Sigmoid colon (tissue), 7 donors: ENCODE measurements around the gene RAB3C. TPM values are rescaled to one million over a fixed set of nuclear protein-coding genes. Genes with fewer than 3 reads are reported as not detected.

ENCODE experiments used
- DNase-seq: peaks from one replicate; pipeline ENCODE4 v3.0.0-alpha.2; 2019
- H3K27ac ChIP-seq, 4 donors: fragments of 200-600 bp; sonication (generic); one replicate each; pipeline ENCODE4 v1.5.1; 2016 to 2019; ENCODE audit warnings: mild to moderate bottlenecking in 1 of 4
- H3K27me3 ChIP-seq, 3 donors: fragments of 200-600 bp; sonication (generic); one replicate each; pipeline ENCODE4 v1.5.1; 2019; ENCODE audit warnings: mild to moderate bottlenecking in 1 of 3
- H3K36me3 ChIP-seq, 4 donors: fragments of 200-600 bp; sonication (generic); one replicate each; pipeline ENCODE4 v1.5.1; 2016 to 2019
- H3K4me1 ChIP-seq, 4 donors: fragments of 200-600 bp; sonication (generic); one replicate each; pipeline ENCODE4 v1.5.1; 2017 to 2019
- H3K4me3 ChIP-seq, 4 donors: fragments of 200-600 bp; sonication (generic); one replicate each; pipeline ENCODE4 v1.5.1; 2017 to 2019; ENCODE audit warnings: mild to moderate bottlenecking in 2 of 4, moderate library complexity in 1 of 4
- H3K9me3 ChIP-seq, 4 donors: fragments of 200-600 bp in 3 of 4; sonication (generic) in 3 of 4; one replicate each; pipeline versions ENCODE4 v1.5.1 to v1.6.1; 2013 to 2019
- CTCF ChIP-seq, 4 experiments: fragments of 450-650 bp in 3 of 4; fragments of 200-600 bp in 1 of 4; IDR thresholded peaks; one replicate each; pipeline ENCODE4 v1.5.1; 2016 to 2019; ENCODE audit warnings: antibody characterized with exemption in 4 of 4, mild to moderate bottlenecking in 3 of 4, moderate library complexity in 2 of 4
- EP300 ChIP-seq, 4 donors: sonication (generic); formaldehyde crosslinking; IDR thresholded peaks; one replicate each; pipeline ENCODE4 v1.6.1; 2017; ENCODE audit warnings: antibody characterized with exemption in 4 of 4
- POLR2A ChIP-seq, 2 donors: fragments of 450-650 bp; IDR thresholded peaks; one replicate each; pipeline ENCODE4 v1.6.1; 2016; ENCODE audit warnings: antibody characterized with exemption in 2 of 2, mild to moderate bottlenecking in 2 of 2, moderate library complexity in 2 of 2
- POLR2AphosphoS5 ChIP-seq, 4 donors: sonication (generic); formaldehyde crosslinking; IDR thresholded peaks; one replicate each; pipeline ENCODE4 v1.6.1; 2017; ENCODE audit warnings: antibody characterized with exemption in 4 of 4
- WGBS, 2 donors: extraction: QIAGEN DNeasy Blood & Tissue Kit; methylation state at CpG; one replicate each; pipeline ENCODE4 v1.1.7; 2013; 5-methylcytosine and 5-hydroxymethylcytosine counted together
- intact Hi-C: fragments of 100-400 bp; cut with DNase I; formaldehyde crosslinking; loops from one replicate; pipeline ENCODE4 v1.15.1; 2023
- polyA plus RNA-seq, 3 donors: library from polyadenylated mRNA; stranded (reverse); fragments of 200-250 nt; gene quantifications; one replicate each; pipeline ENCODE4 v1.2.3, GENCODE V29; 2013
- total RNA-seq, 4 donors: library from RNA; depleted of rRNA; stranded (reverse); fragments of >200 nt; gene quantifications; one replicate each; pipeline ENCODE4 v1.1.0, GENCODE V29; 2016
- donor health status: healthy with polysubstance abuse.
- donor health status: Bipolar disorder and iron deficiency.
- donor health status: healthy.

Gene RAB3C
- total and polyA plus RNA-seq, 7 donors = under 0.01 to 17.6 (median 2.4) TPM; not detected in 1

- TF ChIP-seq POLR2AphosphoS5 (IDR thresholded peaks at IDR 0.05) (no peak), POLR2A (IDR thresholded peaks at IDR 0.05) (no peak), EP300 (IDR thresholded peaks at IDR 0.05) (no peak)
- no peaks in the 10 kb centered on the region for H3K36me3 ChIP-seq
- H3K27ac ChIP-seq = no peak overlapping the region
- no peaks in the 10 kb centered on the region for H3K4me1 ChIP-seq
- H3K9me3 ChIP-seq = peaks cover 0 to 3% (median 0%) of the 10 kb centered on the region in 4 donors
- no peaks in the 10 kb centered on the region for H3K27me3 ChIP-seq
- DNase-seq = no peak
- 87 to 94% methylated on average over 2 of the region's 2 CpGs for WGBS, 2 donors
- H3K4me3 ChIP-seq = no peak overlapping the region
- intact Hi-C loops = no loop called here
Measured at GRCh38 chr5:58842852-58843251, 260.0 kb downstream of the RAB3C start.

DNA sequence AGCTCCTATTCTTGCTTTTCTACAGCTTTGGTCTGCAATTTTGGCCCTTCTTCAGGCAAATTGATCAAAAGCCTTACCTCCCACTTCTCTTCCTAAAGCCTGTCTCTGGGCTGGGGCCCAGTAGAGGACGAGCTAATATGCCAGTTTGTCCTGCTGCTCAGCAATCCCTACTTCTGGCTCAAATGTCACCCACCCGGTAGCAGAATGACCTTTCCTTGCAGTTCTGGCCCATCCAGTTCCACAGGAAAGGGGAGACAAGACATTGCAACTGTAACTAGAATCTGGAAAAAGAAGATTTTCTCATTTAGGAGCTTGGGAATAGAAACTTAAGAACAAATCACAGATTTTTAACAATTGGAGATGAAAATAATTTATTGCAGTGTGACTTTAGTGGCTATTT, 261.5 kb downstream of the RAB3C start:
- TF ChIP-seq EP300 (IDR thresholded peaks at IDR 0.05) = no peak
- TF ChIP-seq POLR2AphosphoS5 (IDR thresholded peaks at IDR 0.05) = no peak
- no peak for TF ChIP-seq CTCF (IDR thresholded peaks at IDR 0.05)
- TF ChIP-seq POLR2A (IDR thresholded peaks at IDR 0.05) = no peak
- Histone ChIP-seq H3K4me1 (no peaks in the 10 kb centered on the region), H3K9me3 (no peaks in the 10 kb centered on the region), H3K36me3 (no peaks in the 10 kb centered on the region), H3K4me3 (no peak overlapping the region), H3K27ac (no peak overlapping the region), H3K27me3 (no peaks in the 10 kb centered on the region)
- DNase-seq = no peak
- 64 to 72% methylated on average over 2 of the region's 2 CpGs for WGBS, 2 donors
- intact Hi-C loops = no loop called here

DNA sequence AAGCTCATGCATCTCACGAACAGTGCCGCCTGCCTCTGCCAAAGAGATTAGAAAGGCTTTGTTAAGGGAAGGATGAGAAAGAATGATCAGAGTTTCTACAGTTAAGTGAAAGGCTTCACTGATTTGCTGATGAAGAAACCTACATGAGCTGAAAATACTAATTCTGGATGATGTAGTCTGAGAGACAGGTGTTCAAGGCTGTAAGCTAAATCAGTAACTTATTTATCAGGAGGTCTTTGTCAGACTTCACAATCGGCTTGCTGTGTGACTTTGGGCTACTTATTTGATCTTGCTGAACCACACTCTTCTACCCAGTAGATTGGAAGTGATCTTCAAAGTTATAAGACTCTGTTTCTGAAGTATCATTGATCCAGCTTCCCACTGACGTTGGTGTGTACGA, 264.2 kb downstream of the RAB3C start:
- H3K4me3 ChIP-seq = no peak overlapping the region
- no peaks in the 10 kb centered on the region for H3K4me1 ChIP-seq
- no peaks in the 10 kb centered on the region for H3K36me3 ChIP-seq
- intact Hi-C loops = no loop called here
- no peaks in the 10 kb centered on the region for H3K9me3 ChIP-seq
- no peaks in the 10 kb centered on the region for H3K27me3 ChIP-seq
- H3K27ac ChIP-seq = no peak overlapping the region
- no peak for DNase-seq
- TF ChIP-seq CTCF (IDR thresholded peaks at IDR 0.05) (no peak), POLR2A (IDR thresholded peaks at IDR 0.05) (no peak), EP300 (IDR thresholded peaks at IDR 0.05) (no peak), POLR2AphosphoS5 (IDR thresholded peaks at IDR 0.05) (no peak)
- 76 to 88% methylated on average over 5 of the region's 5 CpGs for whole genome bisulfite sequencing, 2 donors

DNA sequence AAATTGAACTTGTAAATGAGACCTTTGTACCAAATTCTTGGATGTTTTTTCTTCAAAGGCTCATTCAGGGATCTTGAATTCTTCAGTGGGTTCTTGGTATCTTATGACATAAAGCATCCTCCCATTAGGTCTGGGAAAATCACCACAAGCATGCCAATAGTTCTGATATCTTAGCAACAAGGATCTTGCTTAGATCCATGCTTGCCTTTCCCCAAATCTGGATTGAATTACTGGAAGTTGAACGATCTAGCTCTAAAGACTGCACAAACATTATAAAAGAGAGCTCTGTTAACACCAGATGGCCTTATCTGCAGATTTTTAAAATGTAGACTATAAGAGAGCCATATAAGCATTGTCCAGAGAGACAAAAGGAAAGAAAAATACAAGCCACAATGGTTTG, 266.3 kb downstream of the RAB3C start:
- H3K4me1 ChIP-seq = no peaks in the 10 kb centered on the region
- no peak overlapping the region for H3K27ac ChIP-seq
- WGBS, 2 donors = 9 to 55% methylated on average over 1 of the region's 1 CpG
- no peaks in the 10 kb centered on the region for H3K36me3 ChIP-seq
- no peak for DNase-seq
- intact Hi-C loops = no loop called here
- H3K4me3 ChIP-seq = no peak overlapping the region
- no peaks in the 10 kb centered on the region for H3K27me3 ChIP-seq
- TF ChIP-seq EP300 (IDR thresholded peaks at IDR 0.05) = no peak
- no peak for TF ChIP-seq POLR2A (IDR thresholded peaks at IDR 0.05)
- TF ChIP-seq POLR2AphosphoS5 (IDR thresholded peaks at IDR 0.05) = no peak
- TF ChIP-seq CTCF (IDR thresholded peaks at IDR 0.05) = no peak
- no peaks in the 10 kb centered on the region for H3K9me3 ChIP-seq

- Histone ChIP-seq H3K9me3 (no peaks in the 10 kb centered on the region), H3K27me3 (no peaks in the 10 kb centered on the region), H3K4me3 (no peak overlapping the region), H3K27ac (no peak overlapping the region), H3K36me3 (no peaks in the 10 kb centered on the region), H3K4me1 (no peaks in the 10 kb centered on the region)
- DNase-seq = no peak
- TF ChIP-seq POLR2AphosphoS5 (IDR thresholded peaks at IDR 0.05) = no peak
- TF ChIP-seq EP300 (IDR thresholded peaks at IDR 0.05) = no peak
- peak in 1 of 4 experiments; percentile 37 for TF ChIP-seq CTCF (IDR thresholded peaks at IDR 0.05)
- intact Hi-C loops = no loop called here
- 14 to 37% methylated on average over 3 of the region's 3 CpGs for WGBS, 2 donors
Measured at GRCh38 chr5:58849921-58850667, 267.2 kb downstream of the RAB3C start.
